A673 (cell line): ENCODE data around the gene SERINC5. TPM values are rescaled to one million over a fixed set of nuclear protein-coding genes. Genes with fewer than 3 reads are reported as not detected.

Source experiments
- BruUV-seq: library from RNA; stranded (reverse); fragments of 400-500 nt; replicated peaks from 2 replicates; lab custom pipeline; 2021; lab: Mats Ljungman, UMichigan
- CTCF ChIA-PET: fragments of 300-600 bp; sonication (Branson Sonifier 250); formaldehyde crosslinking; loops from one replicate; lab custom pipeline; 2022; ENCODE audit warnings: antibody characterized with exemption; lab: Charles Lee
- POLR2A ChIA-PET: fragments of 300-600 bp; sonication (Branson Sonifier 250); formaldehyde crosslinking; loops from one replicate; lab custom pipeline; 2022; ENCODE audit warnings: antibody characterized with exemption; ENCODE audit not compliant: low non-redundant PET; lab: Charles Lee
- DNase-seq: peaks from one replicate; pipeline ENCODE4 v3.0.0-alpha.2; 2015; ENCODE audit warnings: low spot score
- H3K27ac ChIP-seq: fragments of 200-600 bp; sonication (generic); 2 replicates; pipeline ENCODE4 v1.5.1; 2016; ENCODE audit warnings: mixed run types, low read depth, mild to moderate bottlenecking, mixed read lengths, antibody characterized with exemption, low read length; ENCODE audit not compliant: poor library complexity, severe bottlenecking
- H3K27me3 ChIP-seq: fragments of 200-600 bp; sonication (generic); replicated peaks from 2 replicates; pipeline ENCODE4 v1.6.1; 2017; ENCODE audit warnings: mixed run types, low read depth, mild to moderate bottlenecking, mixed read lengths, antibody characterized with exemption, low read length; ENCODE audit not compliant: insufficient read depth, poor library complexity
- H3K36me3 ChIP-seq: fragments of 200-600 bp; sonication (generic); 2 replicates; pipeline ENCODE4 v1.6.1; 2016; ENCODE audit warnings: mixed run types, mild to moderate bottlenecking, mixed read lengths, antibody characterized with exemption, low read length; ENCODE audit not compliant: insufficient read depth, poor library complexity, severe bottlenecking
- H3K4me1 ChIP-seq: fragments of 200-600 bp; sonication (generic); 2 replicates; pipeline ENCODE4 v1.6.1; 2017; ENCODE audit warnings: mixed run types, mild to moderate bottlenecking, mixed read lengths, antibody characterized with exemption, low read length; ENCODE audit not compliant: insufficient read depth, poor library complexity, severe bottlenecking
- H3K4me3 ChIP-seq: fragments of 200-600 bp; sonication (generic); 2 replicates; pipeline ENCODE4 v1.5.1; 2016; ENCODE audit warnings: low read depth, mixed run types, mild to moderate bottlenecking, mixed read lengths, low read length; ENCODE audit not compliant: poor library complexity, severe bottlenecking
- H3K9me3 ChIP-seq: fragments of 200-600 bp; sonication (generic); 2 replicates; pipeline ENCODE4 v1.6.1; 2016; ENCODE audit warnings: mixed run types, low read depth, mild to moderate bottlenecking, mixed read lengths, antibody characterized with exemption, low read length; ENCODE audit not compliant: poor library complexity, severe bottlenecking
- EZH2 ChIP-seq: fragments of 200-600 bp; sonication (generic); IDR thresholded peaks from 2 replicates; pipeline ENCODE4 v1.6.1; 2017; ENCODE audit warnings: borderline replicate concordance, low read depth, mild to moderate bottlenecking, mixed read lengths, antibody characterized with exemption, low read length; ENCODE audit not compliant: poor library complexity, severe bottlenecking
- intact Hi-C: fragments of 100-400 bp; cut with micrococcal nuclease; formaldehyde crosslinking; loops from one replicate; pipeline ENCODE4 v1.10.0; 2022; ENCODE audit not compliant: unreplicated experiment
- total RNA-seq: library from RNA; stranded (reverse); gene quantifications from 2 replicates; pipeline ENCODE4 v1.2.3, GENCODE V29; 2021
- TF ChIP-seq, protein P1 (sequence below): fragments of 300-800, 200-600 bp; sonication (generic); conservative IDR thresholded peaks from 2 replicates; pipeline ENCODE4 v1.5.1; 2017; ENCODE audit warnings: low read depth, mild to moderate bottlenecking, antibody characterized with exemption, low read length, moderate library complexity, mixed read lengths

The SERINC5 gene
- total RNA-seq, 1 experiment from 2014 or later, result 20.6 TPM

- H3K36me3 ChIP-seq, result no peaks in the 10 kb centered on the region
- no TSS peak for BruUV-seq
- peaks cover 4% of the 10 kb centered on the region for H3K4me1 ChIP-seq
- ChIA-PET POLR2A (no interaction called here), CTCF (interaction anchor here (0.8 to 1.7 kb wide), 7 partner anchors 26 to 1061 kb away, joined by 3 to 24 read pairs (median 5); no protein-coding TSS in a partner anchor)
- intact Hi-C loops, result loop anchor here (1.0 to 5.0 kb wide), 8 partner anchors 90 to 1058 kb away; partner anchors contain the start of gene MTX3
- TF ChIP-seq, protein P1, sequence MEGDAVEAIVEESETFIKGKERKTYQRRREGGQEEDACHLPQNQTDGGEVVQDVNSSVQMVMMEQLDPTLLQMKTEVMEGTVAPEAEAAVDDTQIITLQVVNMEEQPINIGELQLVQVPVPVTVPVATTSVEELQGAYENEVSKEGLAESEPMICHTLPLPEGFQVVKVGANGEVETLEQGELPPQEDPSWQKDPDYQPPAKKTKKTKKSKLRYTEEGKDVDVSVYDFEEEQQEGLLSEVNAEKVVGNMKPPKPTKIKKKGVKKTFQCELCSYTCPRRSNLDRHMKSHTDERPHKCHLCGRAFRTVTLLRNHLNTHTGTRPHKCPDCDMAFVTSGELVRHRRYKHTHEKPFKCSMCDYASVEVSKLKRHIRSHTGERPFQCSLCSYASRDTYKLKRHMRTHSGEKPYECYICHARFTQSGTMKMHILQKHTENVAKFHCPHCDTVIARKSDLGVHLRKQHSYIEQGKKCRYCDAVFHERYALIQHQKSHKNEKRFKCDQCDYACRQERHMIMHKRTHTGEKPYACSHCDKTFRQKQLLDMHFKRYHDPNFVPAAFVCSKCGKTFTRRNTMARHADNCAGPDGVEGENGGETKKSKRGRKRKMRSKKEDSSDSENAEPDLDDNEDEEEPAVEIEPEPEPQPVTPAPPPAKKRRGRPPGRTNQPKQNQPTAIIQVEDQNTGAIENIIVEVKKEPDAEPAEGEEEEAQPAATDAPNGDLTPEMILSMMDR, result peak; percentile 98
- no peak for TF ChIP-seq EZH2
- H3K4me3 ChIP-seq, result peak overlapping the region; percentile 33
- DNase-seq, result peak; percentile 92
- H3K27ac ChIP-seq, result no peak overlapping the region
- no peaks in the 10 kb centered on the region for H3K27me3 ChIP-seq
- H3K9me3 ChIP-seq, result no peaks in the 10 kb centered on the region
Observed at GRCh38 chr5:80082731-80083100, 173.1 kb downstream of the SERINC5 start.

- Histone ChIP-seq H3K27me3 (no peaks in the 10 kb centered on the region), H3K9me3 (no peaks in the 10 kb centered on the region), H3K4me1 (peaks cover 4% of the 10 kb centered on the region), H3K27ac (no peak overlapping the region), H3K4me3 (no peak overlapping the region), H3K36me3 (no peaks in the 10 kb centered on the region)
- CTCF ChIA-PET, result no interaction called here
- BruUV-seq, result no TSS peak
- intact Hi-C loops, result loop anchor here (2.0 to 5.0 kb wide), 7 partner anchors 90 to 1057 kb away; partner anchors contain the start of gene MTX3
- POLR2A ChIA-PET, result no interaction called here
- TF ChIP-seq, protein P1, result no peak
- no peak for TF ChIP-seq EZH2
- no peak for DNase-seq
Observed at GRCh38 chr5:80082281-80082680, 173.6 kb downstream of the SERINC5 start.

- TF ChIP-seq, protein P1, result no peak
- no peak for TF ChIP-seq EZH2
- Histone ChIP-seq H3K27ac (no peak overlapping the region), H3K36me3 (no peaks in the 10 kb centered on the region), H3K4me3 (no peak overlapping the region), H3K9me3 (no peaks in the 10 kb centered on the region), H3K27me3 (no peaks in the 10 kb centered on the region), H3K4me1 (peaks cover 4% of the 10 kb centered on the region)
- BruUV-seq, result no TSS peak
- intact Hi-C loops, result no loop called here
- ChIA-PET POLR2A (no interaction called here), CTCF (no interaction called here)
- DNase-seq, result no peak
Observed at GRCh38 chr5:80078921-80079320, 176.9 kb downstream of the SERINC5 start.
